Spleen (tissue), 11 donors: ENCODE data around the gene PGP. TPM values are rescaled to one million over a fixed set of nuclear protein-coding genes. Genes with fewer than 3 reads are reported as not detected.
A peak's percentile ranks its signal among the peaks of the same experiment; 100 is the strongest.

ENCODE experiments used
- DNase-seq: peaks from one replicate; pipeline ENCODE4 v3.0.0-alpha.2; 2020
- H3K27ac ChIP-seq, 8 donors: fragments of 200-600 bp; sonication (generic) in 7 of 8; 1 replicate in 4 of 8; 2 replicates in 4 of 8; pipeline versions ENCODE4 v1.5.0 to v1.8.0; 2016 to 2021; ENCODE audit warnings: inconsistent platforms in 4 of 8, mild to moderate bottlenecking in 4 of 8, moderate library complexity in 1 of 8
- H3K27me3 ChIP-seq, 7 donors: fragments of 200-600 bp; sonication (generic) in 6 of 7; replicated peaks in 1 of 7; 1 replicate in 4 of 7; 2 replicates in 3 of 7; pipeline versions ENCODE4 v1.5.0 to v1.8.0; 2016 to 2021; ENCODE audit warnings: inconsistent platforms in 3 of 7, mild to moderate bottlenecking in 1 of 7
- H3K36me3 ChIP-seq, 6 donors: fragments of 200-600 bp; sonication (generic) in 5 of 6; 1 replicate in 4 of 6; 2 replicates in 2 of 6; pipeline versions ENCODE4 v1.5.0 to v1.8.0; 2016 to 2021; ENCODE audit warnings: inconsistent platforms in 2 of 6
- H3K4me1 ChIP-seq, 6 donors: fragments of 200-600 bp; sonication (generic) in 5 of 6; 1 replicate in 3 of 6; 2 replicates in 3 of 6; pipeline versions ENCODE4 v1.5.0 to v1.8.0; 2016 to 2021; ENCODE audit warnings: inconsistent platforms in 3 of 6
- H3K4me3 ChIP-seq, 8 donors: fragments of 200-600 bp; sonication (generic) in 7 of 8; 1 replicate in 4 of 8; 2 replicates in 4 of 8; pipeline versions ENCODE4 v1.5.0 to v1.8.0; 2016 to 2021; ENCODE audit warnings: inconsistent platforms in 4 of 8, mild to moderate bottlenecking in 4 of 8, moderate library complexity in 2 of 8
- H3K9me3 ChIP-seq, 8 donors: fragments of 200-600 bp; sonication (generic) in 7 of 8; 1 replicate in 4 of 8; 2 replicates in 4 of 8; pipeline versions ENCODE4 v1.5.0 to v1.8.0; 2016 to 2021; ENCODE audit warnings: inconsistent platforms in 4 of 8
- CTCF ChIP-seq, 11 experiments: fragments of 200-600 bp in 7 of 11; fragments of 450-650 bp in 4 of 11; sonication (generic) in 4 of 11; IDR thresholded peaks in 8 of 11; conservative IDR thresholded peaks in 3 of 11; 1 replicate in 7 of 11; 2 replicates in 4 of 11; pipeline versions ENCODE4 v1.4.0 to v1.8.0; 2016 to 2021; ENCODE audit warnings: antibody characterized with exemption in 11 of 11, inconsistent platforms in 4 of 11, mild to moderate bottlenecking in 1 of 11
- POLR2A ChIP-seq, 3 donors: fragments of 450-650 bp; IDR thresholded peaks; one replicate each; pipeline ENCODE4 v1.5.1; 2017; ENCODE audit warnings: antibody characterized with exemption in 3 of 3, mild to moderate bottlenecking in 1 of 3
- POLR2AphosphoS5 ChIP-seq, 3 donors: sonication (generic); formaldehyde crosslinking; IDR thresholded peaks; one replicate each; pipeline ENCODE4 v1.5.1; 2017; ENCODE audit warnings: antibody characterized with exemption in 3 of 3
- WGBS, 5 donors: extraction: QIAGEN DNeasy Blood & Tissue Kit in 3 of 5; methylation state at CpG; one replicate each; pipeline versions ENCODE4 v1.1.5 to v1.1.7; 2013 to 2018; 5-methylcytosine and 5-hydroxymethylcytosine counted together
- intact Hi-C: fragments of 100-400 bp; cut with DNase I; formaldehyde crosslinking; loops from one replicate; pipeline ENCODE4 v1.15.0; 2023; ENCODE audit warnings: low total_unique reads
- polyA plus RNA-seq, 3 donors: library from polyadenylated mRNA; stranded (reverse); fragments of 200-250 nt; gene quantifications; one replicate each; pipeline ENCODE4 v1.2.1, GENCODE V29; 2013
- total RNA-seq, 7 donors: library from RNA; depleted of rRNA in 3 of 7; stranded (reverse); fragments of >200 nt in 3 of 7; fragmentation: NEBNext Ultra II Directional in 4 of 7; extraction: Animal tissue kit (Norgen Biotek cat#: 25700) in 4 of 7; gene quantifications; one replicate each; pipeline versions ENCODE4 v1.1.0 to v1.2.1, GENCODE V29; 2016 to 2021
- donor health status: healthy with polysubstance abuse.
- donor health status: DM: no; HTN: no; CAD: no; lungs with moderate emphysema.
- donor health status: DM: no; HTN: no; CAD: no.
- donor health status: Bipolar disorder and iron deficiency.
- donor health status: healthy.
- donor health status: DM: no; HTN: no; CAD: no.
- donor health status: DM: yes; HTN: yes; CAD: no.

Gene PGP
- total and polyA plus RNA-seq, 10 donors, result 9.3 to 20.2 (median 13.7) TPM

GRCh38 chr16:2181952-2182351 is 32.7 kb downstream of the PGP start:
- H3K9me3 ChIP-seq, result peaks cover 0 to 6% (median 0%) of the 10 kb centered on the region in 8 donors
- H3K27ac ChIP-seq, result no peak overlapping the region
- H3K4me1 ChIP-seq, result peaks cover 0 to 6% (median 0%) of the 10 kb centered on the region in 6 donors
- intact Hi-C loops, result no loop called here
- DNase-seq, result no peak
- WGBS, 5 donors, result 89 to 94% (median 90%) methylated on average over 7 to 20 of the region's 20 CpGs
- H3K27me3 ChIP-seq, result no peaks in the 10 kb centered on the region
- TF ChIP-seq POLR2AphosphoS5 (IDR thresholded peaks at IDR 0.05), result no peak
- no peak for TF ChIP-seq POLR2A (IDR thresholded peaks at IDR 0.05)
- no peak for TF ChIP-seq CTCF (IDR thresholded peaks at IDR 0.05 in 8 of 11, conservative IDR thresholded peaks at IDR 0.05 in 3 of 11)
- H3K4me3 ChIP-seq, result no peak overlapping the region
- peaks cover 0 to 20% (median 12%) of the 10 kb centered on the region in 6 donors for H3K36me3 ChIP-seq

GRCh38 chr16:2180962-2181923 is 33.4 kb downstream of the PGP start:
- intact Hi-C loops, result no loop called here
- no peak for DNase-seq
- Histone ChIP-seq H3K27ac (no peak overlapping the region), H3K36me3 (peaks cover 0 to 27% (median 19%) of the 10 kb centered on the region in 6 donors), H3K4me3 (no peak overlapping the region), H3K9me3 (peaks cover 0 to 6% (median 0%) of the 10 kb centered on the region in 8 donors), H3K27me3 (no peaks in the 10 kb centered on the region), H3K4me1 (peaks cover 0 to 6% (median 0%) of the 10 kb centered on the region in 6 donors)
- 80 to 90% (median 86%) methylated on average over 10 to 46 of the region's 46 CpGs for WGBS, 5 donors
- TF ChIP-seq POLR2AphosphoS5 (IDR thresholded peaks at IDR 0.05), result no peak
- no peak for TF ChIP-seq POLR2A (IDR thresholded peaks at IDR 0.05)
- TF ChIP-seq CTCF (IDR thresholded peaks at IDR 0.05 in 8 of 11, conservative IDR thresholded peaks at IDR 0.05 in 3 of 11), result no peak

- peaks cover 0 to 6% (median 0%) of the 10 kb centered on the region in 8 donors for H3K9me3 ChIP-seq
- H3K4me3 ChIP-seq, result no peak overlapping the region
- intact Hi-C loops, result no loop called here
- WGBS, 5 donors, result 93 to 98% (median 95%) methylated on average over 18 to 43 of the region's 43 CpGs
- DNase-seq, result no peak
- TF ChIP-seq POLR2A (IDR thresholded peaks at IDR 0.05) (no peak), CTCF (IDR thresholded peaks at IDR 0.05 in 8 of 11, conservative IDR thresholded peaks at IDR 0.05 in 3 of 11) (no peak), POLR2AphosphoS5 (IDR thresholded peaks at IDR 0.05) (no peak)
- H3K36me3 ChIP-seq, result peaks cover 2 to 35% (median 27%) of the 10 kb centered on the region in 6 donors
- H3K4me1 ChIP-seq, result peaks cover 0 to 6% (median 0%) of the 10 kb centered on the region in 6 donors
- no peak overlapping the region for H3K27ac ChIP-seq
- H3K27me3 ChIP-seq, result no peaks in the 10 kb centered on the region
Observed at GRCh38 chr16:2180461-2180860, 34.2 kb downstream of the PGP start.

GRCh38 chr16:2179576-2179975 is 35.1 kb downstream of the PGP start:
- Histone ChIP-seq H3K27me3 (no peaks in the 10 kb centered on the region), H3K9me3 (peaks cover 0 to 6% (median 0%) of the 10 kb centered on the region in 8 donors), H3K27ac (no peak overlapping the region), H3K4me1 (peaks cover 0 to 12% (median 0%) of the 10 kb centered on the region in 6 donors), H3K4me3 (no peak overlapping the region), H3K36me3 (peaks cover 2 to 44% (median 35%) of the 10 kb centered on the region in 6 donors)
- TF ChIP-seq CTCF (IDR thresholded peaks at IDR 0.05 in 8 of 11, conservative IDR thresholded peaks at IDR 0.05 in 3 of 11) (no peak), POLR2AphosphoS5 (IDR thresholded peaks at IDR 0.05) (peak in 1 of 3 donors; percentile 6)
- WGBS, 5 donors, result 90 to 96% (median 95%) methylated on average over 6 to 31 of the region's 31 CpGs
- intact Hi-C loops, result no loop called here
- DNase-seq, result no peak
